ENCODE measurements around the gene KRT85.

KRT85 gene

DNA sequence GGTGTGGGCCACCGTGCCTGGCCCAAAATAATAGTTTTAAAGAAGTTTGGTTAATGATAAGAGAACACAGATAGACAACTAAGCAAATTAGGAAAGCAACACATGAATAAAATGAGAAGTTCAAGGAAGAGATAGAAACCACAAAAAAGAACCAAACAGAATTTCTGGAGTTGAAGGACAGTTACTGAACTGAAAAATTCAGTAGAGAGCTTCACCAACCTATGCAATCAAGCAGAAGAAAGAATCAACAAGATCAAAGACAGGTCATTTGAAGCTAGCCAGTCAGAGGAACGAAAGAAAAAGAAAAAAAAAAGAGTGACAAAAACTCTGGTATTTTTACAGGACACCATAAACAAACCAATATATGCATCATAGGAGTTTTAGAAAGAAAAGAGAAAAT, 30.6 kb downstream of the KRT85 start:
- H3K9me3 ChIP-seq (ENCODE audit: insufficient read depth, low read length, severe bottlenecking), result no peaks in the 10 kb centered on the region
- H3K36me3 ChIP-seq (ENCODE audit: insufficient read depth, low read length), result no peaks in the 10 kb centered on the region
- peaks cover 9% of the 10 kb centered on the region for H3K27me3 ChIP-seq (ENCODE audit: insufficient read depth, low read length, poor library complexity)
- no peaks in the 10 kb centered on the region for H3K4me1 ChIP-seq (ENCODE audit: insufficient read depth, low read length)
- no peak overlapping the region for H2AFZ ChIP-seq (ENCODE audit: low read depth, low read length)
- H3K4me3 ChIP-seq (ENCODE audit: low read depth in 1 of 2, low read length in 2 of 2), result no peak overlapping the region
- TF ChIP-seq EZH2 (IDR thresholded peaks at IDR 0.05; ENCODE audit: borderline replicate concordance, low read depth, low read length, severe bottlenecking), result no peak
- TF ChIP-seq, protein P1, sequence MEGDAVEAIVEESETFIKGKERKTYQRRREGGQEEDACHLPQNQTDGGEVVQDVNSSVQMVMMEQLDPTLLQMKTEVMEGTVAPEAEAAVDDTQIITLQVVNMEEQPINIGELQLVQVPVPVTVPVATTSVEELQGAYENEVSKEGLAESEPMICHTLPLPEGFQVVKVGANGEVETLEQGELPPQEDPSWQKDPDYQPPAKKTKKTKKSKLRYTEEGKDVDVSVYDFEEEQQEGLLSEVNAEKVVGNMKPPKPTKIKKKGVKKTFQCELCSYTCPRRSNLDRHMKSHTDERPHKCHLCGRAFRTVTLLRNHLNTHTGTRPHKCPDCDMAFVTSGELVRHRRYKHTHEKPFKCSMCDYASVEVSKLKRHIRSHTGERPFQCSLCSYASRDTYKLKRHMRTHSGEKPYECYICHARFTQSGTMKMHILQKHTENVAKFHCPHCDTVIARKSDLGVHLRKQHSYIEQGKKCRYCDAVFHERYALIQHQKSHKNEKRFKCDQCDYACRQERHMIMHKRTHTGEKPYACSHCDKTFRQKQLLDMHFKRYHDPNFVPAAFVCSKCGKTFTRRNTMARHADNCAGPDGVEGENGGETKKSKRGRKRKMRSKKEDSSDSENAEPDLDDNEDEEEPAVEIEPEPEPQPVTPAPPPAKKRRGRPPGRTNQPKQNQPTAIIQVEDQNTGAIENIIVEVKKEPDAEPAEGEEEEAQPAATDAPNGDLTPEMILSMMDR (IDR thresholded peaks at IDR 0.05; ENCODE audit: borderline replicate concordance, extremely low read depth, low read length, poor library complexity, severe bottlenecking), result no peak
- H3K9ac ChIP-seq (ENCODE audit: low read depth, low read length), result no peak overlapping the region
- peaks cover under 1% of the 10 kb centered on the region; the same call in 1 of the 2 replicates for H4K20me1 ChIP-seq (ENCODE audit: insufficient read depth, low read length)
- no peak for ATAC-seq (ENCODE audit: insufficient read depth, low read depth)
- no peak overlapping the region for H3K27ac ChIP-seq (ENCODE audit: low read length)
- no peak overlapping the region for H3K4me2 ChIP-seq (ENCODE audit: insufficient read depth, low read length)
- no peaks in the 10 kb centered on the region for H3K79me2 ChIP-seq (ENCODE audit: insufficient read depth, low read length)
- no peak for DNase-seq

GRCh38 chr12:52335598-52336262, 31.6 kb downstream of the KRT85 start:
- DNase-seq, result no peak
- H4K20me1 ChIP-seq (ENCODE audit: insufficient read depth, low read length), result no peaks in the 10 kb centered on the region
- no peak overlapping the region for H3K27ac ChIP-seq (ENCODE audit: low read length)
- H3K79me2 ChIP-seq (ENCODE audit: insufficient read depth, low read length), result no peaks in the 10 kb centered on the region
- H3K4me3 ChIP-seq (ENCODE audit: low read depth in 1 of 2, low read length in 2 of 2), result no peak overlapping the region
- no peak for ATAC-seq (ENCODE audit: insufficient read depth, low read depth)
- H3K9ac ChIP-seq (ENCODE audit: low read depth, low read length), result no peak overlapping the region
- no peaks in the 10 kb centered on the region for H3K36me3 ChIP-seq (ENCODE audit: insufficient read depth, low read length)
- H3K4me2 ChIP-seq (ENCODE audit: insufficient read depth, low read length), result no peak overlapping the region
- peaks cover 9% of the 10 kb centered on the region for H3K27me3 ChIP-seq (ENCODE audit: insufficient read depth, low read length, poor library complexity)
- no peaks in the 10 kb centered on the region for H3K4me1 ChIP-seq (ENCODE audit: insufficient read depth, low read length)
- no peak overlapping the region for H2AFZ ChIP-seq (ENCODE audit: low read depth, low read length)
- H3K9me3 ChIP-seq (ENCODE audit: insufficient read depth, low read length, severe bottlenecking), result no peaks in the 10 kb centered on the region
- no peak for TF ChIP-seq EZH2 (IDR thresholded peaks at IDR 0.05; ENCODE audit: borderline replicate concordance, low read depth, low read length, severe bottlenecking)
- TF ChIP-seq, protein P1 (IDR thresholded peaks at IDR 0.05; ENCODE audit: borderline replicate concordance, extremely low read depth, low read length, poor library complexity, severe bottlenecking), result no peak

GRCh38 chr12:52334185-52334584, 33.1 kb downstream of the KRT85 start:
- no peak for ATAC-seq (ENCODE audit: insufficient read depth, low read depth)
- no peak for DNase-seq
- no peak for TF ChIP-seq EZH2 (IDR thresholded peaks at IDR 0.05; ENCODE audit: borderline replicate concordance, low read depth, low read length, severe bottlenecking)
- TF ChIP-seq, protein P1 (IDR thresholded peaks at IDR 0.05; ENCODE audit: borderline replicate concordance, extremely low read depth, low read length, poor library complexity, severe bottlenecking), result no peak
- Histone ChIP-seq H3K36me3 (ENCODE audit: insufficient read depth, low read length) (no peaks in the 10 kb centered on the region), H3K27ac (ENCODE audit: low read length) (no peak overlapping the region), H3K27me3 (ENCODE audit: insufficient read depth, low read length, poor library complexity) (peaks cover 9% of the 10 kb centered on the region), H3K4me2 (ENCODE audit: insufficient read depth, low read length) (no peak overlapping the region), H4K20me1 (ENCODE audit: insufficient read depth, low read length) (no peaks in the 10 kb centered on the region), H3K4me3 (ENCODE audit: low read depth in 1 of 2, low read length in 2 of 2) (no peak overlapping the region), H3K9me3 (ENCODE audit: insufficient read depth, low read length, severe bottlenecking) (no peaks in the 10 kb centered on the region), H3K9ac (ENCODE audit: low read depth, low read length) (no peak overlapping the region), H3K79me2 (ENCODE audit: insufficient read depth, low read length) (no peaks in the 10 kb centered on the region), H2AFZ (ENCODE audit: low read depth, low read length) (no peak overlapping the region), H3K4me1 (ENCODE audit: insufficient read depth, low read length) (no peaks in the 10 kb centered on the region)
